AG08395 (cell line): ENCODE data around the gene DNASE1.

Experiments used
- DNase-seq: peaks from one replicate; pipeline ENCODE4 v3.0.0; 2012; ENCODE audit warnings: mixed read lengths, low spot score

DNASE1 gene

DNA sequence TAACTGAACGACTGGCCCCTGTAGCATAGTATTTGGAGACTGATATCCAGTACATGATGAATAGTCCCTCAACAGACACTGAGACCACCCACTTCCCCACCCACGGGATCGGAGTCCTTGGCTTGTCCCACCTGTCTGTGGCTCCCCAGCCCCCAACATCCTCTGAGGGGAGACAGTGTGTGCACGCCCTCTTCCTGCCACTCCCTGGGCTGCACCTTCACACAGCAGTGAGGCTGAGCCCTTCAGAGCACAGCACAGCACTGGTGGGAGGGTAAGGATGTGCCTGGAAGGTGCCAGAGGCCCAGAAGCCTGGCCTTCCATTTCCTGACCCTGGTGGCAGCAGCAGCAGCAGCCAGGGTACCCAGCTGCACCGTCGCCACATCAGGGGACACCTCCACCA is 11.0 kb downstream of the DNASE1 start:
- DNase-seq: no peak

DNA sequence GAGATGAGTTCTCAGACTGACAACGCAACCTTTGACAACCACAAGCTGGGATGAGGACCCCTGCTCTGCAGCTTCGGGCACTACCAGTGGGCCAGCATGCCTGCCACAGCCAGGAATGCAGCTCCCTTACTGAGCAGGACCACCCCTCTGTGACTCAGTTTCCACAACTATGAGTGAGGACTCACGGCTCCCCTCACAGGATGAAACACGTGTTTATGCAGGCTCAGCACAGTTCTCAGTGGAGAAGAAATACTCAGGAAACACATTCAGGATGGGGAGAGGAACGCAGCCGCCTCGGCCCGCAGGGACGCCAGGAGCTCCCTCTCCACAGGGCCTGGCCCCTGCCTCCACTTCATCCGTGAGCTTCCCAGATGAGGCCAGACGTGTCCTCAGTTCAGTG is 14.1 kb downstream of the DNASE1 start:
- DNase-seq: no peak

GRCh38 chr16:3669082-3669481 is 14.6 kb downstream of the DNASE1 start:
- DNase-seq: no peak

- DNase-seq: no peak
Observed at GRCh38 chr16:3670711-3671110, 16.2 kb downstream of the DNASE1 start.

DNA sequence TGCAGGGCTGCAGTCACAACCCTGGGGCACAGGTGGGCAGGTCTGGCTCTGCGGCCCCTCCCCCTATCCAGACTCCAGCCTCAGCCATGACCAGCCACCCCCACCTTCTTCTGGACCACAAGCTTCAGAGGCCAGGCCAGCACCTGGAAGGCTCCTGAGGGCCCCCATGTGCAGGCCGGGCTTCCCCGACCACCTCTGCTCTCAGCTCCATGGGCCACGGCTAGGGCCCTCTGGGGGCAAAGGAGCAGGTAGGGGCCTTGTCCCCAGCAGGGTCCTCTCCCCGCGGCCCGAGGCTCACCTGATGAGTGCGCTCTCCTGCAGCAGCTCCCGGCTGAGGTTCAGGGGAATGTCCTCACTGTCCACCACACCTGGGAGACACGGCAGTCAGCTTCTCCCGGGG is 16.9 kb downstream of the DNASE1 start:
- DNase-seq: no peak

DNA sequence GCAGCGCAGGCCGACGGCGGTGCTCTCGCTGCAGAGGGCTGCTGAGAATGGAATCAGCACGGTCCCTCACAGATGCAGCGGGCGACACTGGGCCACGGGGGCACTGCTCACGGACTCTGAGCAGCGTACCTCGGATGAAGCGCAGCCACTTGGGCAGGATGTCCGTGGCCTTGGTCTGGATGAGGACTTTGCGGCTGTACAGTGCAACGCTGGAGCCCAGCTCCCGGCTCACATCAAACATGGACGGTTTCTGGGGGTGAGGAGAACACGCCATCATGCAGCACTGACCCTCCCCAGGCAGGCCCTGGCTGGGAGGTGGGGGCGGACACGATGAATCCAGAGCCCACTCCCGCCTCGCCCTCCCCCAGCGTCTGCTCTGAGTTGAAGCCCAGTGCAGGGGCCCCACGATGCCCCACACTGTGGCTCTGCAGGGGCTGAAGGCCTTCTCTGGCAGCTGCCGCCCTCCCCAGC is 18.1 kb downstream of the DNASE1 start:
- DNase-seq: no peak

DNA sequence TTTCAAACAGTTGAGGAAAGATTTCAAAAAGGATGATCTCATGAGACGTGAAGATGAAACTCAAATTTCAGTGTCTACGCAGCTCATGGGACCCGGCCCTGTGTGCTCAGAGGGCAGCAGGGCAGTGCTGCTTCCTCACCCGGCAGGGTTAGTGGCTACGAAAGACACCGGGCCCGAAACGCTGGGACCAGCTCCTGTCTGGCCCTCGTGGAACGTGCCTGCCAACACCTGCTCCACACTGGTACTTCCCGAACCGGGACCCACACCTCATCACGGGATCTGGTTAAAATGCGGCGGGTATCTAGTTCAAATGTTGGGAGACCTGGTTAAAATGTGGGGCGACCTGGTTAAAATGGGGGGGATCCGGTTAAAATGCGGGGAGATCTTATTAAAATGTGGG is 18.7 kb downstream of the DNASE1 start:
- no peak for DNase-seq

- DNase-seq: no peak
Observed at GRCh38 chr16:3673676-3674377, 19.3 kb downstream of the DNASE1 start.

DNA sequence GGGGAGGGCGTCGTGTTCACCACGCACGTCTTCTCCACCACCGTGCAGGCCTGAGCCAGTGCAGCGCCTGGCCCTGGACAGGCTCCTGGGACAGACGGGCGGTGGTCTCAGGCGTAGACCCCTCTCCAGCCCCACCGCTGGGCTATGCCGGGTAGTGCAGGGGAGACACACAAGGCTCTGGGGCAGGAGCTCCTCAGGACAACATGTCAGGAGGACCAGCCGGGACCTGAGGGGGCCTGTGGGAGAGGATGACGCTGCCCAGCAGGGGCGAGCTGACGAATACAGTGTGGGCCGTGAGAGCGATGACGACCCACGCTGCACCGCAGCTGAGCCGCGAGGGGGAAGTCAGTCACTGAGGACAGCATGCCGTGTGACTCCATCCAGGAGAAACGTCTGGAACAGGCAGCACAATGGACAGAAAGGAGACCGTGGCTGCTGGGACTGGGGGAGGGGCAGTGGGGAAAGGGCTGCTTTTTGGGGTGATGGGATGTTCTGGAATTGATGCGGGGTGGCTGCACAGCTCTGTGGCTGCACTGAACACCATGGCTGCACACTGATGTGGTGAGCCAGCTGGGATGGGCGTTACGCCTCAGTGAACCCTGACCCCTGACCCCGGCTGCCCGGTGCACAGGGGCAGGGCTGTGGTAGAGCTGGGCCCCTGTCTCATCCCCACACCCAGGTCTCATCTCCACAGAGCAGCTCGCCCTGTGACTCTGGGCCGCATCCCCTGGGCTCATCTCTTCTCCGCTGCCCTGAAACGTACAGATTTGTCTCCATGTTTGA is 20.2 kb downstream of the DNASE1 start:
- no peak for DNase-seq

- DNase-seq: no peak
Observed at GRCh38 chr16:3675601-3676130, 21.2 kb downstream of the DNASE1 start.

DNA sequence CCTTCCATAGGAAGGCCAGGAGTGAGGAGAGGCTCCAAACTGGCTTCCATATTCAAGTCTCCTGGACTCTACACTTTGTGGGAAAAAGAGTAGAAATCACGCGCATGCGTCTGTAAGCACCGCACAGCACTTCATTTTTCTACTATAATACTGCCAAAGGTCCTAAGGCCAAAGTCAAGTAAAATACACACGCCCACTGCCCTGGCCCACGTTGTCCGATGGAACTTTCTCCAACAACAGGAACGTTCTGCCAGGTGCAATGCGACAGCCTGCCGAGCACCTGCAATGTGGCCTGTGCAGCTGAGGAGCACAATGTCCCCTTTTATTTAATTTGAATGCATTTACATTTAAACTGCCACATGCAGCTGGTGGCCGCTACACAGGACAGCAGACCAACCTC is 23.5 kb downstream of the DNASE1 start:
- no peak for DNase-seq

DNA sequence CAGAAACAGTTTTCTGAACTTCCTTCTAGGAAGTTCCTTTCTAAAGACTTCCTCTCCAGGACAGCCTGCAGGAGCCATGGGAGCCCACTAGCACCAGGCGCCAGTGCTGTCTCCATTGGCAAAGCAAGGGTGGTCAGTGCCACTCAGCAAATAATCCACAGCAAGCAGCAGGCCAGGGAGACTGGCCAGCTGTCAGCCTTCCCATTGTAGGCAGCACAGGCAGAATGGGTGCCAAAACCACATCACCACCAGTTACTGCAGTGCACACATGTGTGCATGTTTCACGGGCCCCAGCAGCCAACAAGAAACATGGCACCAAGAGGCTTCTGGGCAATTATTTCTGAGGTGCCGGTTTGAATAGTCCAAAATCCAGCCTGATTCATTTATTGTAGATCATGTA is 26.7 kb downstream of the DNASE1 start:
- no peak for DNase-seq

- no peak for DNase-seq
Observed at GRCh38 chr16:3687021-3687420, 32.5 kb downstream of the DNASE1 start.

DNA sequence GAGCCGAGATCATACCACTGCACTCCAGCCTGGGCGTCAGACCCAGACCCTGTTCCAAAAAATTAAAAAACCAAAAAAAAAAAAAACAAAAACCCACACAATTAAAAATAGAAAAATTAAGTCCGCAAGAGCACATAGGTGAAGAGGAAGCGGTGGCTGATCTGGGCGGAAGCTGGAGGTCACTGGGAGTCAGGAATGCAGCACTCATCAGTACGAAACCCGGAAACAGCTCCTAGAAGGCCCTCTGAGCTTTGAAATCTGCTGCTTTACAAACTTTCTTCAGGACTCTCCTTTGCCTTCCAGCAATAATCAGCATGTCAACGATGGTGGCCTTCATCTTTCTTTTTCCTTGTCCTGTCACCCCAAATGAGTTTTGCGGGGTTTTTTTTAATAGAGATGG is 33.3 kb downstream of the DNASE1 start:
- no peak for DNase-seq

DNA sequence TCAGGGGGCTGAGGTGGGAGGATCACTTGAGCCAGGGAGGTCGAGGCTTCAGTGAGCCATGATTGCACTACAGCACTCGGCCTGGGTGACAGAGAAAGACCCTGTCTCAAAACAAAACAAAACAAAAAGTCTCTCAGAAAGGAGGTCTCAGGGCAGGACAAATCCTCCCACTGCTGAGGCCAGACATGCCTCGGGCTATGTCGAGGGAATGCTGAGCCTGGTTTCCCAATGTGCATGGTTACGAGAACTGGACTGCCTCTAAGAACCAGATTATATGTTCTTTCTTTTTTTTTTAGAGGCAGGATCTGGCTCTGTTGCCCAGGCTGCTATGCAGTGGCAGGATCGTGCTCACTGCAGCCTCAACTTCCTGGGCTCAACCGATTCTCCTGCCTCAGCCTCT is 35.2 kb downstream of the DNASE1 start:
- DNase-seq: no peak

- peak; percentile 98 for DNase-seq
Observed at GRCh38 chr16:3690470-3690928, 36.0 kb downstream of the DNASE1 start.

DNA sequence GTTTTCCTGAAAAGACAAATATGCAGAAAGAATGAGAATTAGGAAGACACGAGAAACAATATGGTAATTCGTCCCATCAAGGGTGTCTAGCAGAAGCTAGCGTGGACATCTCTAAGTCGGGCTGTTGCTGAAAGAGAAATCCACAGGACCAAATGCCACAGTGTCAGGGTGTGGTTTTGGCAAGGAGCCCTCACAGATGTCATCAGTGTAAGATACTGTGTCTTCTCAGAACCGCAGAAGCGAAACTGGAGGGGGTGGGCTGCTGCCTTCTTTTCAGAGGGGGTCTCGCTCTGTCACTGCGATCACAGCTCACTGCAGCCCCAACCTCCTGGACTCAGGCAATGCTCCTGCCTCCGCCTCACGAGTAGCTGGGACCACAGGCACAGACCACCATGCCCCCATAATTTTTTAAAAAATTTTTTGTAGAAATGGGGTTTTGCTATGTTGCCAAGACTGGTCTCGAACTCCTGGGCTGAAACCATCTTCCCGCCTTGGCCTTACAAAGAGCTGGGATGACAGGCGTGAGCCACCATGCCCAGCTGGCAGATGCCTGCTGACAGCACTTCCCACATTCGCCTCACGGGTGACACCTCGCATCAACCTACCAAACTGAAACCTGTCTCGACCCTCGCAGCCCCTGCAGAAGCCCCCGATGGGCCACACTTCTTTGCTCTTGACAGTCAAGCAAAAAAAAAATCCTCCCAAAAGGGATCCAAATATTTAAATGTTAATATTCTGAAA is 36.7 kb downstream of the DNASE1 start:
- peak; percentile 40 for DNase-seq

DNA sequence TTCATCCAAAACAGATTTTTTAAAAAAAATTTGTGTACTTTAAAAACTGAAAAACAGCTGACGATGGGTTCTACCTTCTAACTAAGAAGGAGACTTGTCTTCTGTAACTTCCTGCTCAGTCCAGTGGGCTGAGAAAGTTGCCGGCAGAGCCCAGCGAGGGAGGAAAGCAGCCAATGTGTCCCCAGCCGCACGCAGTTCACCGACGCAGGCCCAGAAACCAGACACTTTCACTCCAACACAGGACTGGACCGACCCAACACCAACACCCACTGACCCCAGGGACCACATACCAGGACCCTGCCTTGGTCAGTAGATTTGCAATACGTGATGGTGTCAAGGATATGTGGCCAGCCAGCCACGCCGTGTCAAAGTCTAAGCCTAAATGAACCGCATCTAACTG is 37.3 kb downstream of the DNASE1 start:
- DNase-seq: no peak

GRCh38 chr16:3694051-3694450 is 39.6 kb downstream of the DNASE1 start:
- no peak for DNase-seq

DNA sequence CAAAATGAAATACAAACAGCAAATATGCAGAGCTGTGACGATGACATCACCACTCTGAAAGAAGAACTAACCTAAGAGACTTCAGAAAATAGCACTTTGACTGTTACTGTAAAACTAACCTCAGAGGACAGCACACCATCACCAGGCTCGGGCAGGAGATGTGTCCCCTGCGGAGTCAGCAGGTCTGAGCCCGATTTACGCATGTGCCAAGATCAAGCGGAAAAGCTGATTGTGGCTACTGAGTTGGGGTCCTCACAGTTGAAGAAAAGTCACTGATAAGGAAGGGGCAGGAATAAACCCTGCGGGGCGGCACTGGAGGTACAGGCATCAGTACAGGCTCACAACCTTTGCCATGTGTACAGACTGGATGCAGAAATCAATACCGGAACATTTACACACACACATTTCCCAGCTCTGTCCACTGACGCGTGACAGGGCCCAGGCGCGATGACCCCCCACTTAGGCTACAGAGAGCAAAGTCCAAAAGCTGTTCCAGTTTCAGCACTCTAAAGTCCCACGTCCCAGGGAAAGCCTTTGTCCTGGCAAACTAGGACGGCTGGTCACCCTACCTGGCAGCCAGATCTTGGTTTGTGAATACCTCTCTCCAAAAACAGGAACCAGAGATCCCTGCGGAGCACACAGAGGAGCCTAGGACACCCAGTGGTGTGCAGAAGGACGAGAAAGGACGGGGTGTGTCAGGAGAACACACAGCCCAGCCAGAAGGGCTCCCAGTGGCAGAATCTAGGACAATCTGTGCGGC is 41.3 kb downstream of the DNASE1 start:
- no peak for DNase-seq

DNA sequence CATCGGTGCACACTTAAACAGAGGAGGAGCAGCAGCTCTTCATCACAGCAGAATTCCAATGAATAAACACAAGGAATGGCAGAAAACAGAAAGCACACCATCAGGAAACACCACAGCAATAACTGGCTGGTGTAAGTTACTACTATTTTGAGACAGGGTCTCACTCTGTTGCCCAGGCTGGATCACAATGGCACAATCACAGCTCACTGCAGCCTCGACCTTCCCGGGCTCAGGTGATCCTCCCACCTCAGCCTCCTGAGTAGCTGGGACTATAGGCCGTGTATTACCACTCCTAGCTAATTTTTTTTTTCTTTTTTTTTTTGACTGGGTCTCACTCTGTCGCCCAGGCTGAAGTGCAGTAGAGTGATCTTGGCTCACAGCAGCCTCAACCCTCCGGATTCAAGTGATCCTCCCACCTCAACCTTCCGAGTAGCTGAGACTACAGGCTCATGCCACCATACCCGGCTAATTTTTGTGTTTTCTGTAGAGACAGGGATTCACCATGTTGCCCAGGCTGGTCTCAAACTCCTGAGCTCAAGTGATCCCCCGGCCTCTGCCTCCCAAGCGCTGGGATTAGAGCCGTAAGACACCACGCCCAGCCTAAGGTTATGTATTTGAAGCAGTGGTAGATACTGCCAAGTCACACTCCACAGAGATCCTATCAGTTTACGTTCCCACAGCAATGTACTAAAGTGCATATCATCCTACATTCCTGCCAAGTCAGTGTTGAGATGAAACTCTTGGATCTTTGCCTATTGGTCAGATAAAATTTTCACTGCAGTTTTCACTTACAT is 42.1 kb downstream of the DNASE1 start:
- DNase-seq: no peak
